ENCODE results near the gene CIT.

GRCh38 chr12:119775246-119775895 lies 101.7 kb downstream of the CIT start:
- TF ChIP-seq, protein P1, sequence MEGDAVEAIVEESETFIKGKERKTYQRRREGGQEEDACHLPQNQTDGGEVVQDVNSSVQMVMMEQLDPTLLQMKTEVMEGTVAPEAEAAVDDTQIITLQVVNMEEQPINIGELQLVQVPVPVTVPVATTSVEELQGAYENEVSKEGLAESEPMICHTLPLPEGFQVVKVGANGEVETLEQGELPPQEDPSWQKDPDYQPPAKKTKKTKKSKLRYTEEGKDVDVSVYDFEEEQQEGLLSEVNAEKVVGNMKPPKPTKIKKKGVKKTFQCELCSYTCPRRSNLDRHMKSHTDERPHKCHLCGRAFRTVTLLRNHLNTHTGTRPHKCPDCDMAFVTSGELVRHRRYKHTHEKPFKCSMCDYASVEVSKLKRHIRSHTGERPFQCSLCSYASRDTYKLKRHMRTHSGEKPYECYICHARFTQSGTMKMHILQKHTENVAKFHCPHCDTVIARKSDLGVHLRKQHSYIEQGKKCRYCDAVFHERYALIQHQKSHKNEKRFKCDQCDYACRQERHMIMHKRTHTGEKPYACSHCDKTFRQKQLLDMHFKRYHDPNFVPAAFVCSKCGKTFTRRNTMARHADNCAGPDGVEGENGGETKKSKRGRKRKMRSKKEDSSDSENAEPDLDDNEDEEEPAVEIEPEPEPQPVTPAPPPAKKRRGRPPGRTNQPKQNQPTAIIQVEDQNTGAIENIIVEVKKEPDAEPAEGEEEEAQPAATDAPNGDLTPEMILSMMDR (IDR thresholded peaks at IDR 0.05), result no peak
- TF ChIP-seq POLR2A (IDR thresholded peaks at IDR 0.05), result no peak
